ENCODE data around the gene TARBP1.

- TF ChIP-seq, protein P1, sequence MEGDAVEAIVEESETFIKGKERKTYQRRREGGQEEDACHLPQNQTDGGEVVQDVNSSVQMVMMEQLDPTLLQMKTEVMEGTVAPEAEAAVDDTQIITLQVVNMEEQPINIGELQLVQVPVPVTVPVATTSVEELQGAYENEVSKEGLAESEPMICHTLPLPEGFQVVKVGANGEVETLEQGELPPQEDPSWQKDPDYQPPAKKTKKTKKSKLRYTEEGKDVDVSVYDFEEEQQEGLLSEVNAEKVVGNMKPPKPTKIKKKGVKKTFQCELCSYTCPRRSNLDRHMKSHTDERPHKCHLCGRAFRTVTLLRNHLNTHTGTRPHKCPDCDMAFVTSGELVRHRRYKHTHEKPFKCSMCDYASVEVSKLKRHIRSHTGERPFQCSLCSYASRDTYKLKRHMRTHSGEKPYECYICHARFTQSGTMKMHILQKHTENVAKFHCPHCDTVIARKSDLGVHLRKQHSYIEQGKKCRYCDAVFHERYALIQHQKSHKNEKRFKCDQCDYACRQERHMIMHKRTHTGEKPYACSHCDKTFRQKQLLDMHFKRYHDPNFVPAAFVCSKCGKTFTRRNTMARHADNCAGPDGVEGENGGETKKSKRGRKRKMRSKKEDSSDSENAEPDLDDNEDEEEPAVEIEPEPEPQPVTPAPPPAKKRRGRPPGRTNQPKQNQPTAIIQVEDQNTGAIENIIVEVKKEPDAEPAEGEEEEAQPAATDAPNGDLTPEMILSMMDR (IDR thresholded peaks at IDR 0.05), result no peak
- no peak for TF ChIP-seq POLR2A (IDR thresholded peaks at IDR 0.05)
Measured at GRCh38 chr1:234438579-234438978, 40.4 kb downstream of the TARBP1 start.

Data from testis (tissue), 2 donors.